GM12873 (cell line): ENCODE data around the gene KLK11.
A peak's percentile ranks its signal among the peaks of the same experiment; 100 is the strongest.

Source experiments
- CTCF ChIP-seq: IDR thresholded peaks from 2 replicates; pipeline ENCODE4 v1.5.1; 2012; ENCODE audit warnings: low read depth, mild to moderate bottlenecking, moderate library complexity, low read length, control low read depth; ENCODE audit not compliant: insufficient read depth; ENCODE audit errors: missing control alignments

The KLK11 gene

GRCh38 chr19:51023946-51024345 lies 2.5 kb downstream of the KLK11 start:
- TF ChIP-seq CTCF: no peak

DNA sequence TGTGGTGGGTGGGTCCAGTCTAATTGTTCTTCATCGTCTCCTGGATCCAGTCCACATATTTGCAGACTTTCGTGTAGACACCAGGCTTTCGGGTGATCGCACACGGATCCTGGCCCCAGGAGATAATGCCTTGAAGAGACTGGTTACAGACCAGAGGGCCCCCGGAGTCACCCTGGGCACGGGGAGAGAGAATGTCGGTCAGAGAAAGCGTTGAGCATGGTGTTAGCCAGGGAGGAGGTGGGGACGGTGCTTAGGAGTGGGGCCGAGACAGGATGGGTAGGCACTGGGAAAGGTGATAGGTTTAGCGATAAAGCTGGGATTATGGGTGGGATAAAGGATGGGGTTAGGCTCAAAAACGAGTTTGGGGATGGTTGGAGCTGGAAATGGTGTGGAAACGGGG lies 3.9 kb downstream of the KLK11 start:
- TF ChIP-seq CTCF: no peak

GRCh38 chr19:51020988-51021651 lies 5.3 kb downstream of the KLK11 start:
- peak; percentile 53 for TF ChIP-seq CTCF

- TF ChIP-seq CTCF: no peak
These were observed 6.9 kb downstream of the KLK11 start, which contains the start of gene KLK10 for GRCh38 chr19:51019544-51019925. TSS of gene KLK10 (minus strand) at chr19:51019709. CDS start at chr19:51019130, 579 bp downstream.

DNA sequence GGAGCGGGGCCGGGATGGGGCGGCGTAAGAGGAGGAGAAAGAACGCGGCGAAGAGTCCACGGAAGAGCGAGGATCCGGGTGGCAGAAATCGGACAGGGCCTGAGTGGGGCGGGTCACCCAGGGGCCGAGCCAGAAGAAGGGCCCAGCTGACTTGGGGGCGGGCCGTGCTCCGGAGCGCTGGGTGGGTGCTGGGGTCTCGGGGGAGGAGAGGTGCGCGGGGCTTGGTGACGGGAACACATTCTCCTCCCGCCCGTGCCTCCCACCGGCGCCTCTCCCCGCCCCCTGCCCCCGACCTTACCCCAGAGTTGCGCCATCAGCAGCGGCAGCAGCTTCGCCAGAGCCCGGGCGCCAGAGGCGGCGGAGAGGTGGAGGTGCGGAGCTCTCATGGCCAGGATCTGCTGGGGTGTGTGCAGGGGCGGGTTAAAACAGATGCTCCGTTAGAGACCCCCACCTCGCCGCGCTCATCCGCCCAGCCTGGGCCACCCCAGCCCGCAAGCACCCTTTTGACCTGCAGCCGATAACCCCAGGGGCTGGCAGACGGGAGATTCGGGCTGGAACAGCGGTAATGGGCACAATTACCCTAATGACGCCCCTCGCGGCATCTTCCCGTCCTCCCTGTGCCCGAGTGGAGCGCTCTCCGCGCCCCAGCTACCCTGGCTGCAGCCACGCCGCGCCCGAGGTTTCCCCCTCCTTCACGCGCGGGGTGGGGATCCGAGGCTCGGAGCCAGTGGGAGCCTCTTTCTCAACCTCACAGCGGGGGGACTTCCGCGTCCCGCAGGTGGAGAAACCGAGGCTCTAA lies 7.5 kb downstream of the KLK11 start:
- no peak for TF ChIP-seq CTCF

- TF ChIP-seq CTCF: peak; percentile 83
These were observed 9.4 kb downstream of the KLK11 start for GRCh38 chr19:51016798-51017683.

DNA sequence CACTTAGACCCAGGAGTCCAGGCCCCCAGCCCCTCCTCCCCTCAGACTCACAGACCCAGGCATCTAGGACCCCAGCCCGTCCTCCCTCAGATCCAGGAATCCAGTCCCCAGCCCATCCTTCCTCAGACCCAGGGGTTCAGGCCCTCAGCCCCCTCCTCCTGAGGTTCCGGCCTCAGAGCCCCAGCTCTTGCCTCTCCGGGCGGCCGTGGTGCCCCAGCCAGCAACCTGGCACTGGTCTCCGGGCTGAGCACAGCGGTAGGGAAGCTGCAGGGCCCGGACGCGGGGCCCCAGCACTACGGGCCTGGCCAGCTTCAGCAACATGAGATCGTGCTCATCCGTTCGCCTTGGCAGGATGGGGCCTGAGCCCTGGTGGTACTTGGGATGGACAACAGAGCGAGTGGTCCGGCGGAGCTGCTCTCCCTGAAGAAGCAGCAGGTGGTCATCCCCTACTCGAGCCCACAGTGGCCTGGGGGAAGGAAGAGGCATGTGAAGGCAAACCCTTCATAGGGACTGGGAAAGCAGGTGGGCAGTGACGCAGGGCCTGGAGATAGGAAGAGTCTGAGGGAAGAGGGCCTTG lies 10.6 kb downstream of the KLK11 start:
- TF ChIP-seq CTCF: no peak
